HG02885 (cell line): ENCODE data around the gene MRGPRX1.
"Not testable (repeated sequence)": the region's sequence is repeated elsewhere in the genome, so short reads cannot be mapped to it uniquely, and the experiment has no call there.

Experiments
- ATAC-seq: cut with Tn5 transposase; IDR thresholded peaks from one replicate; pipeline ENCODE4 v1.9.1; 2021; ENCODE audit warnings: mild to moderate bottlenecking; ENCODE audit not compliant: unreplicated experiment, poor library complexity

The MRGPRX1 gene

GRCh38 chr11:18939314-18939713 lies at the start of gene MRGPRX1:
MRGPRX1 (minus strand) TSS chr11:18939414; CDS start chr11:18934784, 4,630 bp downstream.
- no peak for ATAC-seq

GRCh38 chr11:18987454-18988231 lies 48.4 kb upstream of the MRGPRX1 start:
- no peak for ATAC-seq

- ATAC-seq, result no peak
Observed at GRCh38 chr11:18986744-18987143, 47.5 kb upstream of the MRGPRX1 start.

GRCh38 chr11:18981897-18982296 lies 42.7 kb upstream of the MRGPRX1 start:
- no peak for ATAC-seq

GRCh38 chr11:18974192-18974591 lies 35.0 kb upstream of the MRGPRX1 start:
- ATAC-seq, result no peak

- no peak for ATAC-seq
Observed at GRCh38 chr11:18972336-18972735, 33.1 kb upstream of the MRGPRX1 start.

- ATAC-seq, result no peak
Observed at GRCh38 chr11:18969720-18970119, 30.5 kb upstream of the MRGPRX1 start.

- no peak for ATAC-seq
Observed at GRCh38 chr11:18958221-18958910, 19.2 kb upstream of the MRGPRX1 start.

- no peak for ATAC-seq
Observed at GRCh38 chr11:18956630-18957029, 17.4 kb upstream of the MRGPRX1 start.

- ATAC-seq, result no peak
Observed at GRCh38 chr11:18936002-18936673, 3.1 kb downstream of the MRGPRX1 start.

- ATAC-seq, result no peak
Observed at GRCh38 chr11:18934195-18934814, 4.9 kb downstream of the MRGPRX1 start.

- no peak for ATAC-seq
Observed at GRCh38 chr11:18927550-18928322, 11.5 kb downstream of the MRGPRX1 start.

GRCh38 chr11:18925426-18925825 lies 13.8 kb downstream of the MRGPRX1 start:
- not testable (repeated sequence) for ATAC-seq

GRCh38 chr11:18912883-18913282 lies 26.3 kb downstream of the MRGPRX1 start:
- ATAC-seq, result no peak

- no peak for ATAC-seq
Observed at GRCh38 chr11:18907391-18907790, 31.8 kb downstream of the MRGPRX1 start.

- ATAC-seq, result not testable (repeated sequence)
Observed at GRCh38 chr11:18900637-18901036, 38.6 kb downstream of the MRGPRX1 start.

- ATAC-seq, result not testable (repeated sequence)
Observed at GRCh38 chr11:18900151-18900611, 39.0 kb downstream of the MRGPRX1 start.

GRCh38 chr11:18891712-18892111 lies 47.5 kb downstream of the MRGPRX1 start:
- not testable (repeated sequence) for ATAC-seq

GRCh38 chr11:18890615-18891014 lies 48.6 kb downstream of the MRGPRX1 start:
- ATAC-seq, result no peak
